Activated T-helper 1 cell treated with anti-CD3 and anti-CD28 coated beads, Interleukin-2, amount 50 U/mL, for 16 hours (primary cell): ENCODE measurements around the gene CKS2.

Experiments used
- DNase-seq, 2 donors: peaks; one replicate each; pipeline ENCODE4 v3.0.0-alpha.2; 2020; ENCODE audit warnings: low read depth in 1 of 2, low spot score in 1 of 2

Gene CKS2

DNA sequence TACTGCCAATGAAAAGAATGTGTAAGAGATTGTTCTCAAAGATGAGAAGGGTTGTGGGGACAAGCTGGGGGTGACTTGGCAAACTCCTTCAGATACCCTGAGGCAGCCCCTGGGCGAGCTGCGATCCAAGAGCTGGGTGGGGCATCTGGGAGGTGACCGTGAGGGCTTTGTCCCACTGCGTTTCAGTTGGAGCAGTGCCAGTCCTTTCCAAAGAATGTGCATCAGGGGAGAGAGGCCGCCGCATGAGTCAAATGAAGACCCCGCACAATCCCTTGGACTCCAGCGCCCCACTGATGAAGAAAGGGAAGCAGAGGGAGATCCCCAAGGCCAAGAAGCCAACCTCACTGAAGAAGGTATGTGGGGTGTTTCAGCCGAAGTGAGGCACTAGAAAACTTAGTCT is 35.7 kb downstream of the CKS2 start:
- DNase-seq, result no peak

DNA sequence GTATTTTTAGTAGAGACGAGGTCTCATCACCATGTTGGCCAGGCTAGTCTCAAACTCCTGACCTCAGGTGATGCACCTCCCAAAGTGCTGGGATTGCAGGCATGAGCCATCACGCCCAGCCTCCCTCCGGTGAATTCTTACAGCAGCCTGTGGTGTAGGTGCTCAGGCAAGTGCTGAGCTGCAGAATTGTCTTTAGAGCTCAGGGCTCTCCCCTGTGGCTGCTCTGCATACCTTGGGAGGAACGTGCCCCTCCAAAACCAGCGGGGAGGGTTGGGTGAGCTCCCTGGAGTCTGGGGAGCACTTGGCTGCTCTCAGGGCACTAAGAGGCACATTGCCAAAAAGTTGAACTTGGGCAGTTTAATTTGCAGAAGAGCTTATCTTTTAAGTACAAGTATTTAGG is 36.7 kb downstream of the CKS2 start:
- no peak for DNase-seq

DNA sequence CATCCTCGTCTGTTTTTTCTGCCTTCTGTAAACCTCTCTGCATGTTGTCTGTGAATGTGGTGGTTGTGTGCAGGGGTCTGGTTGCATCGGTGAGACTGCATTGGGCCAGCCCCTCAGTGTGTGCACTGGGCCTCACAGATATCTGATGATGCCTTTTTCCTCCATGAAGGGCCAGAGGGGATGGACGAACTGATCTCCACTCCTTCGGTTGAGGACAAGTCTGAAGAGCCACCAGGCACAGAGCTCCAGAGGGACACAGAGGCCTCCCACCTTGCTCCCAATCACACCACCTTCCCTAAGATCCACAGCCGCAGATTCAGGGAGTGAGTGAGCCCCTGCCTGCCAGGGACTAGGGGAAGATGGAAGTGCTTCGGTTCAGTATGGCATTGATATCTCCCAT is 38.6 kb downstream of the CKS2 start:
- no peak for DNase-seq

DNA sequence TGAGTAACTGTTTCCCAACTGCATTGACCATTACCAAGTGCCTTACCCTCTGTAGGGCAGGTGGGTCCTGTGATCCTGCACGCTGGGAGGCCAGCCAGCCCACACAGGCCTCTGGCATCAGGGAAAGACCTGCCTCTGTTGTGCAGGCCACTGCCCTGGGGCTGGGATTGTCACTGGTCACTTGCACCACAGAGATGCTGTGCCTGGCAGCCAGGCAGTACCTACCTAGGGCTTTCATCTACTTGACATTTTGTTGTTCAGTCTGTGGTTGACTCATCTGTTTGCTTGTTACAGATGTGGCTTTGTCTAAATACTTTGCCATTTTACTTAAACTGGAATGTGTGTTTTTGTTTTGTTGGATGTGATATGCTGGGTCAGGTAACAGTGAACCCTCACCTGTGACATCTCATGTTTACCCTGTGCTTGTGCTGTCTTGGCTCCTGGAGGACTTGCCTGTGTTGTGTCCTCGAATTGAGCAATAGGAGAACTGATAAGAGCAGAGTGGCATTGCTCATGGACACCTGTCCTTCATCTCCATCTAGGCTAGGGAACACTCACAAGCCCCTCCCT is 40.1 kb downstream of the CKS2 start:
- DNase-seq, result no peak

DNA sequence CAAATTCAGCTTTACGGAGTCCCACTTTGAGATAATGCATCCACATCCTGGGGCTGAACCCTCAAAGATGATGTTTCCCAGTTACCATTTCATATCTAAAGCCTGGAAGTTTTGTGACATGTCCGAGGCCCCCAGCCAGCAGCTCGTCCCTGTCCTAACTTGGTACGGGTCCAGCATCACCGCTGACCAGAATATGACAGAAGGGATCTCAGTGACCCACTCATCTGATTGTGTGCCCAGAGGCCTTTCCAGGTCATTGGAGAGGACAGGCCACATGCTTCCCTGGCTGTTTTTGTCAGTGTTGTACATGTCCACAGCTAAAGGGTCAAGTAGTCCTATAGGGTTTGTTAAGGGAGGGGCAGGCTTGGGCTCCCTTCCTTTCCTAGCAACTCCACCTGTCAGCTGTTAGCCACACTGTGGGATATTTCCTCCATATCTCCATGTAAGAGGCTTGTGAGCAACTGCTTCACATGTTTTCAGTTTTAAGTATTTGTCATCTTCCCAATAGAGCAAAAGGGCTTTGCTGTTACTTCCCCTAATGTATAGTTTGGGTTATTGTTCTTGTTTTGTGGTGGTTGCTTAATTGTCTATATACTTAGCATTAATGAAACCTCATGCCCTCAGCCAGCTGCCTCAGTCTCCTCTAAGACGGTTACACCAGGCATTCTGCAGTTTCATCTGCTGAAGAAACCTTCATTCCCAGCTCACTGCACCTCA is 40.7 kb downstream of the CKS2 start:
- no peak for DNase-seq

DNA sequence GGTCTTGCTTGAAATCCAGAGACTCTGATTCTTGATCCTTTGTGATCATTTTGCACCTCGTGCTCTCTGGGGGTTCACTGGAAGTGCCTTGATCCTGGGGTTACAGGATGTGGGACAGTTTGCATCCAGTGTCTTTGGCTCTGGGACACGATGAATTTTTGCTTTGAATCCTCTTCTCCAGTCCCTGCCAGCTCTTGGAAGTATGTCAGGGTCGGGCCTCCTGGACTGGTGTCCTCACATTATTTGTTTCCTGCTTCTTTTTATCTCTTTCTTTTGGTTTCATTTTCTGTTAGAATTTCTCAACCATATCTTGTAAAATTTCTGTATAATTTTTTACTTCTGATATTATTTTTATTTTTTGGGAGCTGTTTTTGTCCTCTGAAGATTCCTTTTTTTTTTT is 41.5 kb downstream of the CKS2 start:
- DNase-seq, result no peak

DNA sequence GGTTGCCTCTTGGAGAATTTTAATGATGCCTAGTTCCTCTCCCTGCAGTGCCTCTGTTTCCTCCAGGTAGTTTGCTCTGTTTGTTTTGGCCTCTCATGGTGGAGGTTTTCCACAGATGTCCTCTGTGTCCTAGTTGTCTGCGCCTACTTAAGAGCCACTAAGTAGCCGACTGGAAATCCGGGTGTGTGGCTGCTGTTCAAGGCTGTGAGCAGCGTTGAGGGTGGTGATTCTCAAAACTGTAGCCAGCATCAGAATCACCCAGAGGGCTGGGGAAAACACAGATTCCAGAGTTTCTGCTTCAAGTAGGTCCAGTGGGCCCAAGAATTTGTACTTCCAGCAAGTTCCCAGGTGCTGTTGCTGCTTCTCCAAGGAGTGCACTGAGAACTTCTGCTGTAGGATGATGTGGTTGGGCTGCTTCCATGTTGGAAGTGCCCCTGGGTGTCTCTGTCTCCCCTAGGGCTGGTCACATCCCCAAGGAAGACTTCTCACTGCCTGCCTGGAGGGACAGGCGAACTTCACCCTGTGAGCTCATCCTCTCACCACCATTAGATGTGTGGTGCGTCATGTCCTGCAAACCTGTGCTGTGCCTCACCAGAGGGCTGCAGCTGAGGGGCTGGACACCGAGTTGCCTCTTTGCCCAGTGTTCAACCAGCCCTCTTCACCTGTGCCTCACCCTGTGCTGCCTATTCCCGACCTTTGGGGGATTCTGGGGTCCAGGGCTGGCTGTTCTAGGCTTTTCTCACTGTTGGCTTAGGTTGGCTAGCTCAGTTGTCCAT is 42.1 kb downstream of the CKS2 start:
- DNase-seq, result no peak

DNA sequence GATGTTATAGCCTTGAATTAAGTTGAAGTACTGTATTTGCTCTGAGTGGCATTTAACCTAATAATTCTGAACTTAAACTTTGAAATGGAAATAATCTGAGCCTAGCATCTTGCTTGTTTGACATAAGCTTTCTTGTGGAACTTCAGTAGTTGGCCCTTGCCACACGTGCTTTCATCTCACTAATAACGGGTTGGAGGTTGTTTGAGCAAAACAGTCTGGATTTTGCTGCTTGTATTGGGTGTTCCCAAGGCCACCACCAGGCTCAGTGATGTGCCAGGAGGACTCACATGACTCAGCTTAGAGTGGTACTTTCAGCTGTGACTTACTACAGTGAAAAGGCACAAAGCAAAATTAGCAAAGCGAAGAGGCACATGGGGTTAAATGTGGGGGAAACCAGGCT is 43.0 kb downstream of the CKS2 start:
- no peak for DNase-seq

DNA sequence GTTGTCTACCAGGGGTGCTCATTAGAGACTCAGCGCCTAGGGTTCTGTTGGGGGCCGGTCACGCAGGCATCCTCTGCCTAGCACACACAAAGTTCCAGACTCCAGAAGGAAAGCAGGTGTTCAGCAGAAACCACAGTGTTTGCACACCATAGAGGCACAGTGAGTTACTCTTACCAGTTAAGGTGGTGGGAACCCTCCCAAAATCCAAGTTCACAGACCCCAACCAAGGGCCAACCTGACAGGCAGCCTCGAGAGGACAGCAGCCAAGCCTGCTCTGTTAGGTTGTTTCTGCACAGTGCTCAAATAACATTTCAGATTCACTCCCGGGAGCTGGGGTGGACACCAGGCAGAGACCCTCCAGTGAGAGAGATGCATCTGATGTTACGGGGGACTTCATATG is 43.5 kb downstream of the CKS2 start:
- DNase-seq, result no peak

DNA sequence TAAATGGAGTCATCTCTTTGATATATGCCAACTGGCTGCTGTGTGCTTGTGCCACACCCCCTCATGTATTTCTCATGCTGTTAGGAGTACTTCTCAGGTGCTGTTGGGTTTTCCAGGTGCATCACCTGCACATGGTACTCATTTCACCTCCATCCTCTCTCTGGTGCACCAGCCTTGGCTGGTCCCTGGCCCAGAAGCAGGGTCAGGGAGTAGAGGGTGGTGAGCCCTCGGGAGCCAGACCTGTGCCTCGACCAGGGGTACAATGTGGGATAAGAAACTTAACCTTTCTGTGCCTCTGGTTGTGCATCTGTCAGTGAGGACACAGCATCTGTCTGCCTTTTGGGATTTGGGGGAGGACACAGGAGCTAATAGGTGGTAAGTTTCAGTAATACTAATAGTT is 45.8 kb downstream of the CKS2 start:
- no peak for DNase-seq

DNA sequence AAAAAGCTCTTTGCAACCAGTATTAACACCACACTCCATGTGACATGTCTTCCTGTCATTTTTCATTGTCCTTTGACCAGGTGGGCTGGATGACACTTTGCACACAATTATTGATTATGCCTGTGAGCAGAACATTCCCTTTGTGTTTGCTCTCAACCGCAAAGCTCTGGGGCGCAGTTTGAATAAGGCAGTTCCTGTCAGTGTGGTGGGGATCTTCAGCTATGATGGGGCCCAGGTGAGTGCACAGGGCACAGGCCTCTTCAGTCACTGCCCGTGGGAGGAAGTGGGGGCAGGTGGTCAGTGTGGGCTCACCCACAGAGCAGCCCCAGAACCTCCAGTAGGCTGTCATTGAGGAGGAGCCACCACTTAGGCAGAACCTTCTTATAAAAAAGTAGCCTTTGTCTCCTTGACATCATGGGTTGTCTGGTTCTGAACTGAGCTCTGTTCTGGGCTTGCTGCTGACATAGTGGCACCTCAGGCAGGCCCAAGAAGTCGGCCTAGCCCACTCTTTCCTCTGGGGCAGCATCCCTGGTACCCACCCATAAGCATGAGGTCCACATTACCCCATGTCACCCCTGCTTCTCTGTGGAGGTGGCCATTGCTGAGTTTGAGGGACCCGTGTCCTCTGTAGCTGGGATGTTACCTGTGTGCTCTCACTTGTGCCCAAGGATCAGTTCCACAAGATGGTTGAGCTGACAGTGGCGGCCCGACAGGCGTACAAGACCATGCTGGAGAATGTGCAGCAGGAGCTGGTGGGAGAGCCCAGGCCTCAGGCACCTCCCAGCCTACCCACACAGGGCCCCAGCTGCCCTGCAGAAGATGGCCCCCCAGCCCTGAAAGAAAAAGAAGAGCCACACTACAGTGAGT is 46.6 kb downstream of the CKS2 start:
- no peak for DNase-seq

DNA sequence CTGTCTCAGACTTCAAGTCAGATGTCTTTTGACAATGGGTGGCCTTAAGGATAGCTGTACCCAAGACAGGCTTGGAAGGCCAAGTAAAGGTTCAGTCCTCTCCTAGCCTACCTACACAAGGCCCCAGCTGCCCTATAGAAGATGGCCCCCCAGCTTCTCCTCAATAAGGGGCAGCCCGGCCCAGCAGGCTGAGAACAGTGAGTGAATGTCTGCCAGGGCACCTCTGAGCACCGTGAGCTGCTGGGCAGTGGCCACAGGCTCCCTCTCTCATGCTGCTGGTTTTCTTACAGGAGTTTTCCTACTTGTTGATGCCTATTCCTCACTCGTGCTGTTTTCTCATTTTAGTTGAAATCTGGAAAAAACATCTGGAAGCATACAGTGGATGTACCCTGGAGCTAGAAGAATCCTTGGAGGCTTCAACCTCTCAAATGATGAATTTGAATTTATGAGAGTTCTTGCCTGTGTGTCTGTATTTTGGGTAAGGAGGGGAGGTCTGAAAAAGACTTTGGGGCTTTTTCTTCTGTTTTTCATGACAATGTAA is 47.5 kb downstream of the CKS2 start:
- no peak for DNase-seq

DNA sequence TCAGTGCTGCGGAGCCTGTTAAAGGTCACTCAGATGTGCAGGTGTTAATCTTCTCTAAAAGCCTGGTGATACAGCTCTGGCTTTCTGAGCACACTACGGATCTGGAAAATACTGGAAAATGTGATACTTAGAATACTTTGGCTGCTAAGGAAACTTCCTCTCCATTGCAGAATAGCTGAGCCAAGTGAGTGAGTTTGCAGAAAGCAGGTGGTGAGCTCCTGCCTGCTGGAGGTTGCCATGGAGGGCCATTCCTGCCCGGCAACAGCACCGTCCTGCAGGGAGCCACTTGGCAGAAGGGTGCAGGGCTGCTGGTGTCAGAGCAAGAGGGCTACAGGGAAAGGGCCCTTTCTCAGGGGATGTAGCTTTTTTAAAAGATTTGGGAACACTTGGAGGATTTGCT is 48.0 kb downstream of the CKS2 start:
- no peak for DNase-seq

DNA sequence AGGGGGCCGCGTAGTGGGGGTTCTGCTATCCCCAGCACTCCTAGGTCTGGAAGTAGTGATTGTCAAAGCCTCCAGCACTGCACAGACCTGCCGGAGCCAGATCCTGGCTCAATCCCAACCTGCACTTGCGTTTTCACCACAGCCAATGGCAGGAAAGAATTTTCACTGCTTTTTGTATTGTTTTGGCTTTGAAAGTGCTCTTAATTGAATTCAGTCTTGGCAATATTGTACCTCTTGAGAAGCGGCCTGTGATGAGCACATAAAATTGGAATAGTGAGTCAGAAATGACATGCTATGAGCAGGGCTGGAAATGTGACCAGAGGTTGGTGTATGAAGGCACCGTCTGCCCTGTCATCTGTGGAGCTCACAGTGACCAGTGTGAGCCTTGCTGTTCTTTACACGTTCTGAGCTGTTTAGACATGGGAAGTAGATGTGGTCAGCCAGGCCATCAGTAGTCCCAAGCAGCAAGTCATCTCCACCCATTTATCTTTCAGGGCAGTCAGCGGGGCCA is 48.8 kb downstream of the CKS2 start:
- no peak for DNase-seq

DNA sequence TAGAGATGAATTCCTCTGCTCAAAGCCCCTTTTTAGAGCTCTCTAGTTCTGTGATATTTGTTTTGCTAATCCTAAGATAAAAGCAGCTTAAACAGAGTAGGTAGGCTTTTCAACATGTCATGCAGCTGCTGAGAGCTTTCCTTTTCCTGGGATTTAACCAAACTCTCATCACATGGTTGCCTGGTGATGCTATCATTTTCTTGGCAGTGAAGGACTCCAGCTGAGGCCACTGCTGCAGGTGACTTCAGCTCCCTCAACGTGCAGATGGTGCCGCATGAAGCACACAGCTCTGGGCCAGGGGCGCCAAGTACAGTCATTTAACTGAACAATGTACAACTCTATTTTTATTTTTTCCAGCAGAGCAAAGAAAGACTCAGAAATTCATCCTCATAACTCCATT is 49.5 kb downstream of the CKS2 start:
- DNase-seq, result no peak

DNA sequence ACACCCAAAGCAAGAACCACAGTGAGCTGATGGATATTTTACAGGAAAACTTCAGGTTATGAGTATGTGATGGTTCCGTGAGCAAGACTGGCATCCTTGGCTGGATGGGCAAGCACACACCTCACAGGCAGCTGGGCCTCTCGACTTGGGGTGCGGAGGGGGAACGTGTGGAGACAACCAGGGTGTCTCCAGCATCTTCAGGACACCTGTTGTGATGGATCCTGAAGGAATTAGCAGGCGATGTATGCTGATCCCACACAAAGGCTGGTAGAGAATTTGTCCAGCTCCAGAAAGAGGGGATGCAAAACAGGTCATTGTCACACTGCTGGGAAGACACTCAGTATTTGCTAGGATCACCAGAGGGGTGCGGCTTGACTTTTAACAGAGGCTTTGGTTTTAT is 50.0 kb downstream of the CKS2 start:
- no peak for DNase-seq

DNA sequence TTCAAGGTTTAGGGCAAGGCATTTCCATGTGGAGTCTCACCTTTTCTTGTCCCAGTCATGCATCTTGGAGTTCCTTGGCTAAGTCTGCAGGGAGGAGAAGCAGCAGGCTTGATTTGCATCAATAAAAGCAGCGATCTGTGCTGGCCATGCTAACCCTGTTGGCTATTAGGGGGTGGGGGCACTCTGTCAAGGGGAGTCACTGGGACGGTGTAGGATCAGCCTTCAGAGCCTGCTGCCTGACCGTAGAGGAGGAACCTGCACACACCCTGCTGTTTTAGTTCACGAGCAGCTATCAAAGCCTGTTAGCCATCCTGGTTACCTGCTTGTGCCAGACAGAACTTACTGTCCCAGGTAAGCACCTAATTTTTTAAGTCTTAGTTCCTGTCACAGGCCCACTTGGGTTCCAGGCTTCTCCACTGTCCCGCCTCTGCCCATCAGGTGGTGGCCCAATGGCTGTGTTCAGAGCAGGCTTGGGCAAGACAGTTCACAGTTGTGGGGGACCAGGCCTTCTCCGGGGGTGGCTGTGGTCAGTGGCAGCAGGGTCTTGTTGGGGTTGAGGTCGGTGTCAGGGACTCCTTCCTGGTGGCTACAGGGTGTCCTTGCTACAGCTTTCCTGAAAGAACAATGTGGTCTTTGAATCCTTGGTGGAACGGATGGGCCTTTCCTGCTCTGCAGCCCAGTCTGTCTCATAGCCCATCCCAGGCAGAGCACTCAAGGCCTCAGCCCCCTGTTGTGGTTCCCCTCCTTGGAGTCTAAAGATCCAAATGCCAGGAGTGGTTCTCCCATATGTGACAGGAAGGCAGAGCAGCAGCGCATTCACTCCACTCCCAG is 51.0 kb downstream of the CKS2 start:
- DNase-seq, result no peak

DNA sequence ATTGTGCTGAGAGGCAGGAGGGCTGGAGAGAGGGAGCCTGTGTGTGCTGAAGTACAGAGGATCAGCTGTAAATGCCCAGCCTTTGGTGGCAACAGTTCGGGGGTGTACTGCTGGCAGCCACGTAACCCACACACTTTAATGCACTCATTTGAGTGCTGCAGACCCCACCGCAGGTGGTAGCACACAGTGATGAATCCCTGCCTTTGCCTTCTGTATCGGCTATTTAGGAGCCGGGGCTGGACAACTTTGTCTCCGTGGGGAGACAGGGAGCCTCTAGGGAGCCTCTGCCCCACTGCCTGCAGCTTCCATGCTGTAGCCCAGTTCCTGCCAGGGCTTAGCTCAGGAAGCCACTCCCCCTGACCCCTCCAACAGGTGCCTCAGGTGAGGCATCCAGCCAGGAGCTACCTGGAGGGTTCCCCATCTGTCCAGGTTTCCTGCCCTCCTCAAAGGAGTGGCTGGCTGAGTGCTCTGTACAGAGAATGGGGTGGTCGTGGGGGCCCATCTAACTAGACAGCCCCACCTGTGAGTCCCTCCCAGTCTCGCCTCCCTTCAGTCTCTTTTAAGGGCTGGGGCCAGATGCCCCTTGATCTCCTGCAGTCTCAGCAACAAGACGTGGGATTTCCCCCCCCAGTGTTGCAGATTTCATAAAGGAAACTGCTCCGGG is 51.8 kb downstream of the CKS2 start:
- no peak for DNase-seq

DNA sequence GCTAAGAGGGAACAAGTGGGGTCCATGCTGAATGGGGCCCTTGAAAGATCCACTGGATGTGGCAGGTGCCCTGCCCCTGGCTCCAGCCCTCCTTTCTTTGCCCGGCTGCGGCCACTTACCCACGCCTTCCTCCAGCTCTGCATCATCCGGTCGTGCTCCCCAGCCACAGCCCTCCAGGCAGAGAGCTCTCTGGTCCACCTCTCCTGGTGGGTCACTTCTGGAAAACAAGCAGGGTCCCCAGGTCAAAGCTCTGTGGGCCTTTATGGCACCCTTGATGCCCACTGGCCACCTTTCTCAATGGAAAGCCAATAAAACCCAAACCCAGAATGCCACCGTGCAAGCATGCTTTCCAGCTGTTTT is 52.3 kb downstream of the CKS2 start:
- no peak for DNase-seq
